Astrocyte of the spinal cord (primary cell): Measurements from ENCODE around the gene FDX2.

Experiments
- DNase-seq: peaks from one replicate; pipeline ENCODE4 v3.0.0; 2011; ENCODE audit warnings: low read depth, low spot score
- H3K4me3 ChIP-seq: 2 replicates; pipeline ENCODE4 v1.5.1; 2011; ENCODE audit warnings: low read depth, mild to moderate bottlenecking, low read length, moderate library complexity
- in situ Hi-C: cut with HindIII; loops from 2 replicates; pipeline ENCODE4 v1.10.0; 2017; ENCODE audit warnings: low sequenced_read_pairs
- TF ChIP-seq, protein P1 (sequence below): IDR thresholded peaks from 2 replicates; pipeline ENCODE4 v1.5.1; 2012; ENCODE audit warnings: low read depth, mild to moderate bottlenecking, low read length, inconsistent platforms

Gene FDX2

DNA sequence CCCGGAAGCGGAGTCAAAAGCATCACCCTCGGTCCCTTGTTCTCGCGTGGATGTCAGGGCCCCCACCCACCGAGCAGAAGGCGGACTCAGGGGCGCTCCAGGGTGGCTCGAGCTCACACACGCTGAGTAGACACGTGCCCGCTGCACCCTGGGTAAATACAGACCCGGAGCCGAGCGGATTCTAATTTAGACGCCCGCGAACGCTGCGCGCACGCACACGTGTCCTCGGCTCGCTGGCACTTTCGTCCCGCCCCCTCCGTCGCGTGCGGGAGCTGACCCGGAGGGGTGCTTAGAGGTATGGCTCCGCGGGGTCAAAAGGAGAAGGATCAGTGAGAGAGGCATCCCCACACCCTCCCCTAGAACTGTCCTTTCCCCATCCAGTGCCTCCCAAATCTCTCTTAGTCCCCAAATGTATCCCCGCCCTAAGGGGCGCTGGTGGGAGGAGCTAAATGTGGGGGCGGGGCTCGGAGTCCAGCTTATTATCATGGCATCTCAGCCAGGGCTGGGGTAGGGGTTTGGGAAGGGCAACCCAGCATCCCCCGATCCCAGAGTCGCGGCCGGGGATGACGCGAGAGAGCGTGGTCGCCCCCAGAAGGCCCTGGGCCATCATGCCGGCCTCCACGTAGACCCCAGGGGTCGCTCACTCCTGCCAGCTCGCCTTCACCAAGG lies 26.5 kb downstream of the FDX2 start:
- no peak for DNase-seq
- TF ChIP-seq, protein P1, sequence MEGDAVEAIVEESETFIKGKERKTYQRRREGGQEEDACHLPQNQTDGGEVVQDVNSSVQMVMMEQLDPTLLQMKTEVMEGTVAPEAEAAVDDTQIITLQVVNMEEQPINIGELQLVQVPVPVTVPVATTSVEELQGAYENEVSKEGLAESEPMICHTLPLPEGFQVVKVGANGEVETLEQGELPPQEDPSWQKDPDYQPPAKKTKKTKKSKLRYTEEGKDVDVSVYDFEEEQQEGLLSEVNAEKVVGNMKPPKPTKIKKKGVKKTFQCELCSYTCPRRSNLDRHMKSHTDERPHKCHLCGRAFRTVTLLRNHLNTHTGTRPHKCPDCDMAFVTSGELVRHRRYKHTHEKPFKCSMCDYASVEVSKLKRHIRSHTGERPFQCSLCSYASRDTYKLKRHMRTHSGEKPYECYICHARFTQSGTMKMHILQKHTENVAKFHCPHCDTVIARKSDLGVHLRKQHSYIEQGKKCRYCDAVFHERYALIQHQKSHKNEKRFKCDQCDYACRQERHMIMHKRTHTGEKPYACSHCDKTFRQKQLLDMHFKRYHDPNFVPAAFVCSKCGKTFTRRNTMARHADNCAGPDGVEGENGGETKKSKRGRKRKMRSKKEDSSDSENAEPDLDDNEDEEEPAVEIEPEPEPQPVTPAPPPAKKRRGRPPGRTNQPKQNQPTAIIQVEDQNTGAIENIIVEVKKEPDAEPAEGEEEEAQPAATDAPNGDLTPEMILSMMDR, result no peak
- peak overlapping the region; percentile 13 for H3K4me3 ChIP-seq
- in situ Hi-C loops, result no loop called here

DNA sequence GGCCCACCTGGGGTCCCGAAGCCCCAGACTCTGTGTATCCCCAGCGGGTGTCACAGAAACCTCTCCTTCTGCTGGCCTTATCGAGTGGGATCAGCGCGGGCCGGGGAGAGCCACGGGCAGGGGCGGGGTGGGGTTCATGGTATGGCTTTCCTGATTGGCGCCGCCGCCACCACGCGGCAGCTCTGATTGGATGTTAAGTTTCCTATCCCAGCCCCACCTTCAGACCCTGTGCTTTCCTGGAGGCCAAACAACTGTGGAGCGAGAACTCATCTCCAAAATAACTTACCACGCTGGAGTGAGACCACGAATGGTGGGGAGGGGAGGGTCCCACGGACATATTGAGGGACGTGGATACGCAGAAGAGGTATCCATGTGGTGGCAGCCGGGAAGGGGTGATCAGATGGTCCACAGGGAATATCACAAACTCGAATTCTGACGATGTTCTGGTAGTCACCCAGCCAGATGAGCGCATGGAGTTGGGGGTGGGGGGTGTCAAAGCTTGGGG lies 27.1 kb downstream of the FDX2 start:
- DNase-seq, result no peak
- TF ChIP-seq, protein P1, result no peak
- in situ Hi-C loops, result no loop called here
- H3K4me3 ChIP-seq, result peak overlapping the region; percentile 13

DNA sequence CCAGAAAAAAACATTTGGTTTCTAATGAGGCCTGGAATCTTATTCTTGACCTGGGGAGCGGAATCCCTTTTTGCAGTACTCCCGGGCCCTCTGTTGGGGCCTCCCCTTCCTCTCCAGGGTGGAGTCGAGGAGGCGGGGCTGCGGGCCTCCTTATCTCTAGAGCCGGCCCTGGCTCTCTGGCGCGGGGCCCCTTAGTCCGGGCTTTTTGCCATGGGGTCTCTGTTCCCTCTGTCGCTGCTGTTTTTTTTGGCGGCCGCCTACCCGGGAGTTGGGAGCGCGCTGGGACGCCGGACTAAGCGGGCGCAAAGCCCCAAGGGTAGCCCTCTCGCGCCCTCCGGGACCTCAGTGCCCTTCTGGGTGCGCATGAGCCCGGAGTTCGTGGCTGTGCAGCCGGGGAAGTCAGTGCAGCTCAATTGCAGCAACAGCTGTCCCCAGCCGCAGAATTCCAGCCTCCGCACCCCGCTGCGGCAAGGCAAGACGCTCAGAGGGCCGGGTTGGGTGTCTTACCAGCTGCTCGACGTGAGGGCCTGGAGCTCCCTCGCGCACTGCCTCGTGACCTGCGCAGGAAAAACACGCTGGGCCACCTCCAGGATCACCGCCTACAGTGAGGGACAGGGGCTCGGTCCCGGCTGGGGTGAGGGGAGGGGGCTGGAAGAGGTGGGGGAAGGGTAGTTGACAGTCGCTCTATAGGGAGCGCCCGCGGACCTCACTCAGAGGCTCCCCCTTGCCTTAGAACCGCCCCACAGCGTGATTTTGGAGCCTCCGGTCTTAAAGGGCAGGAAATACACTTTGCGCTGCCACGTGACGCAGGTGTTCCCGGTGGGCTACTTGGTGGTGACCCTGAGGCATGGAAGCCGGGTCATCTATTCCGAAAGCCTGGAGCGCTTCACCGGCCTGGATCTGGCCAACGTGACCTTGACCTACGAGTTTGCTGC lies 28.7 kb downstream of the FDX2 start, which contains the start of gene ICAM4:
ICAM4 (plus strand) TSS at position 153 of the 935 bp plus-strand sequence; CDS start at position 211, 58 bp downstream.
- TF ChIP-seq, protein P1, result no peak
- no peak for DNase-seq
- no peak within 1 kb of the TSS for H3K4me3 ChIP-seq
- in situ Hi-C loops, result no loop called here

DNA sequence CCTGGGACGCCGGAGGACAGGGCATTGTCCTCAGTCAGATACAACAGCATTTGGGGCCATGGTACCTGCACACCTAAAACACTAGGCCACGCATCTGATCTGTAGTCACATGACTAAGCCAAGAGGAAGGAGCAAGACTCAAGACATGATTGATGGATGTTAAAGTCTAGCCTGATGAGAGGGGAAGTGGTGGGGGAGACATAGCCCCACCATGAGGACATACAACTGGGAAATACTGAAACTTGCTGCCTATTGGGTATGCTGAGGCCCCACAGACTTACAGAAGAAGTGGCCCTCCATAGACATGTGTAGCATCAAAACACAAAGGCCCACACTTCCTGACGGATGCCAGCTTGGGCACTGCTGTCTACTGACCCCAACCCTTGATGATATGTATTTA lies 30.4 kb downstream of the FDX2 start:
- in situ Hi-C loops, result no loop called here
- TF ChIP-seq, protein P1, result no peak
- no peak overlapping the region for H3K4me3 ChIP-seq
- no peak for DNase-seq

DNA sequence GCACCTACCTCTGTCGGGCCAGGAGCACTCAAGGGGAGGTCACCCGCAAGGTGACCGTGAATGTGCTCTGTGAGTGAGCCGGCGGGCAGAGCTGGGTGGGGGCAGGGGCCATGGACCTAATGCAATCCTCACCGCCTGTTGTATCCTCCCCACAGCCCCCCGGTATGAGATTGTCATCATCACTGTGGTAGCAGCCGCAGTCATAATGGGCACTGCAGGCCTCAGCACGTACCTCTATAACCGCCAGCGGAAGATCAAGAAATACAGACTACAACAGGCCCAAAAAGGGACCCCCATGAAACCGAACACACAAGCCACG lies 30.9 kb downstream of the FDX2 start:
- TF ChIP-seq, protein P1, result no peak
- in situ Hi-C loops, result no loop called here
- H3K4me3 ChIP-seq, result no peak overlapping the region
- DNase-seq, result no peak

DNA sequence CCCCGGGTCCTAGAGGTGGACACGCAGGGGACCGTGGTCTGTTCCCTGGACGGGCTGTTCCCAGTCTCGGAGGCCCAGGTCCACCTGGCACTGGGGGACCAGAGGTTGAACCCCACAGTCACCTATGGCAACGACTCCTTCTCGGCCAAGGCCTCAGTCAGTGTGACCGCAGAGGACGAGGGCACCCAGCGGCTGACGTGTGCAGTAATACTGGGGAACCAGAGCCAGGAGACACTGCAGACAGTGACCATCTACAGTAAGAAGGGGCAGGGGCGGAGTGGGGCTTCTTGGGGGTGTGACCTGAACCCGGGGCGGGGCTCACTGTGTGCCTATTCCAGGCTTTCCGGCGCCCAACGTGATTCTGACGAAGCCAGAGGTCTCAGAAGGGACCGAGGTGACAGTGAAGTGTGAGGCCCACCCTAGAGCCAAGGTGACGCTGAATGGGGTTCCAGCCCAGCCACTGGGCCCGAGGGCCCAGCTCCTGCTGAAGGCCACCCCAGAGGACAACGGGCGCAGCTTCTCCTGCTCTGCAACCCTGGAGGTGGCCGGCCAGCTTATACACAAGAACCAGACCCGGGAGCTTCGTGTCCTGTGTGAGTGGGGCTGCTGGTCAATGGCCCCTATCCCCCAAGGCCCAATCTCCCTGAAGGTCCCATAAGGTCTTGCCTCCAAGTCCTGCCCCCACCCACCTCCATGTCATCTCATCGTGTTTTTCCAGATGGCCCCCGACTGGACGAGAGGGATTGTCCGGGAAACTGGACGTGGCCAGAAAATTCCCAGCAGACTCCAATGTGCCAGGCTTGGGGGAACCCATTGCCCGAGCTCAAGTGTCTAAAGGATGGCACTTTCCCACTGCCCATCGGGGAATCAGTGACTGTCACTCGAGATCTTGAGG lies 31.5 kb downstream of the FDX2 start:
- H3K4me3 ChIP-seq, result no peak overlapping the region
- in situ Hi-C loops, result no loop called here
- TF ChIP-seq, protein P1, result no peak
- DNase-seq, result no peak
